ENCODE measurements around the gene PTPRN2. TPM values are rescaled to one million over a fixed set of nuclear protein-coding genes. Genes with fewer than 3 reads are reported as not detected.

The PTPRN2 gene
- total and polyA plus RNA-seq, 9 of the 15 experiments (the other 6 are each of a cell fraction or from before 2014, with no cell fraction given): not detected

DNA sequence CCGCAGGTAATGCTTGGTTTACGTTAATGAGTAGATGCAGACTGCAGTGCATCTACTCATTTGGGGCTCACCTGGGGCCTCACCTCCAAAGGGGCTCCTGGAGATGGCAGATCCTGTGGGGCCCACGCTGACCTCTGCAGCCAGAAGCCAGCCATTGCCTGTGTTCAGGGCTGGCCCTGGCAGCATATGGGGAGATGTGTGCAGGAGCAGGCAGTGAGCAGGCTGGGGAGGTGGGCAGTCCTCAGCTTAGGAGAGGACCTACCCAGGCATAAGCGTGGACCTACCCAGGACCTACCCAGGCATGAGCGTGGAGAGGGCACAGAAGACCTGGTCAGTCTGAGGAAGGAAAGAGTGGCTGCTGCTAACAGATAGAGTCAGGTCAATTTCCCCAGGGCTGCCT is 178.5 kb downstream of the PTPRN2 start:
- no peaks in the 10 kb centered on the region for H3K9me3 ChIP-seq (replicated peaks; ENCODE audit: control insufficient read depth, insufficient read depth, low read depth, low read length)
- ChIA-PET CTCF (ENCODE audit: low intra/inter-chr PET ratio) (interaction anchor here (0.7 kb wide), 1 partner anchor 649 kb away, joined by 3 read pairs; no protein-coding TSS in a partner anchor), POLR2A (interaction anchor here (1.0 kb wide), 1 partner anchor 10 kb away, joined by 3 read pairs; no protein-coding TSS in a partner anchor)
- 0% methylated on average over 5 of the region's 5 CpGs for WGBS (ENCODE audit: insufficient coverage, low coverage, missing lambda C conversion rate)
- ATAC-seq: no peak; the same call in 2 of the 3 replicates
- TF ChIP-seq SMARCB1 (IDR thresholded peaks at IDR 0.05; ENCODE audit: insufficient read length, low read depth) (no peak), SMC3 (conservative IDR thresholded peaks at IDR 0.05; ENCODE audit: insufficient read depth, low read depth, low read length) (no peak), HDAC8 (tag; IDR thresholded peaks at IDR 0.05) (no peak), ZBED1 (IDR thresholded peaks at IDR 0.05) (no peak)
- TF ChIP-seq, protein P1, sequence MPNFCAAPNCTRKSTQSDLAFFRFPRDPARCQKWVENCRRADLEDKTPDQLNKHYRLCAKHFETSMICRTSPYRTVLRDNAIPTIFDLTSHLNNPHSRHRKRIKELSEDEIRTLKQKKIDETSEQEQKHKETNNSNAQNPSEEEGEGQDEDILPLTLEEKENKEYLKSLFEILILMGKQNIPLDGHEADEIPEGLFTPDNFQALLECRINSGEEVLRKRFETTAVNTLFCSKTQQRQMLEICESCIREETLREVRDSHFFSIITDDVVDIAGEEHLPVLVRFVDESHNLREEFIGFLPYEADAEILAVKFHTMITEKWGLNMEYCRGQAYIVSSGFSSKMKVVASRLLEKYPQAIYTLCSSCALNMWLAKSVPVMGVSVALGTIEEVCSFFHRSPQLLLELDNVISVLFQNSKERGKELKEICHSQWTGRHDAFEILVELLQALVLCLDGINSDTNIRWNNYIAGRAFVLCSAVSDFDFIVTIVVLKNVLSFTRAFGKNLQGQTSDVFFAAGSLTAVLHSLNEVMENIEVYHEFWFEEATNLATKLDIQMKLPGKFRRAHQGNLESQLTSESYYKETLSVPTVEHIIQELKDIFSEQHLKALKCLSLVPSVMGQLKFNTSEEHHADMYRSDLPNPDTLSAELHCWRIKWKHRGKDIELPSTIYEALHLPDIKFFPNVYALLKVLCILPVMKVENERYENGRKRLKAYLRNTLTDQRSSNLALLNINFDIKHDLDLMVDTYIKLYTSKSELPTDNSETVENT (CRISPR knock-in tag; IDR thresholded peaks at IDR 0.05): no peak
- peaks cover 19 to 65% of the 10 kb centered on the region in 2 experiments for H3K27me3 ChIP-seq (ENCODE audit: control insufficient read depth in 2 of 2, insufficient read depth in 2 of 2, low read length in 2 of 2)
- H3K36me3 ChIP-seq (ENCODE audit: control insufficient read depth, insufficient read depth, low read length): no peaks in the 10 kb centered on the region
- no peak overlapping the region for H3K27ac ChIP-seq (ENCODE audit: extremely low read depth, low read depth, low read length)
- FAIRE-seq: no peak
- DNase-seq (ENCODE audit: extremely low read depth in 1 of 4, low spot score in 3 of 4): no peak
- no peaks in the 10 kb centered on the region for H3K79me2 ChIP-seq (ENCODE audit: control insufficient read depth, insufficient read depth, low read length)
- H2AFZ ChIP-seq (ENCODE audit: low read depth, low read length): no peak overlapping the region
- H3K9me1 ChIP-seq (ENCODE audit: control insufficient read depth, insufficient read depth, low read length): no peaks in the 10 kb centered on the region
- H3K4me1 ChIP-seq (replicated peaks in 1 of 2; ENCODE audit: control insufficient read depth in 2 of 2, insufficient read depth in 2 of 2, low read length in 2 of 2): no peaks in the 10 kb centered on the region
- no peak overlapping the region for H3K4me3 ChIP-seq
- no peak overlapping the region for H3K9ac ChIP-seq (ENCODE audit: insufficient read depth in 1 of 2, low read depth in 2 of 2, low read length in 2 of 2)
- intact Hi-C loops (cut with micrococcal nuclease): no loop called here
- H4K20me1 ChIP-seq (replicated peaks; ENCODE audit: control insufficient read depth, insufficient read depth, low read length): peaks cover 9% of the 10 kb centered on the region; the same call in 1 of the 2 replicates
- H3K4me2 ChIP-seq (ENCODE audit: insufficient read depth, low read length): no peak overlapping the region
- no TSS peak for BruUV-seq (replicated peaks)
- in situ Hi-C loops (cut with MboI): no loop called here
